H1 (cell line): ENCODE measurements around the gene THG1L. TPM values are rescaled to one million over a fixed set of nuclear protein-coding genes. Genes with fewer than 3 reads are reported as not detected.
"Not testable (repeated sequence)": the region's sequence is repeated elsewhere in the genome, so short reads cannot be mapped to it uniquely, and the experiment has no call there.

Source experiments
- CTCF ChIA-PET: fragments of 300-600 bp; sonication (Branson Sonifier 250); formaldehyde crosslinking; loops from one replicate; lab custom pipeline; 2021; ENCODE audit not compliant: partially characterized antibody; lab: Charles Lee
- POLR2A ChIA-PET: fragments of 300-600 bp; sonication (Branson Sonifier 250); formaldehyde crosslinking; loops from one replicate; lab custom pipeline; 2021; ENCODE audit warnings: inconsistent platforms; ENCODE audit not compliant: partially characterized antibody; lab: Charles Lee
- DNase-seq, 2 experiments: peaks; one replicate each; pipeline versions ENCODE4 v3.0.0 to v3.0.0-alpha.2; 2010 to 2022; ENCODE audit warnings: low spot score in 2 of 2, low read depth in 1 of 2, mixed read lengths in 1 of 2
- FAIRE-seq: peaks from 2 replicates; lab custom pipeline; 2011; peaks lifted over from hg19 to GRCh38; lab: Jason Lieb, UNC
- H2AFZ ChIP-seq: 2 replicates; pipeline ENCODE4 v1.8.1; 2012; ENCODE audit warnings: low read length, inconsistent platforms
- H2AK5ac ChIP-seq: 2 replicates; pipeline ENCODE4 v1.6.1; 2013; ENCODE audit warnings: low read depth, low read length
- H2BK120ac ChIP-seq: replicated peaks from 2 replicates; pipeline ENCODE3; 2013; ENCODE audit warnings: low read depth, low read length, inconsistent platforms
- H2BK12ac ChIP-seq: 2 replicates; pipeline ENCODE4 v1.6.1; 2013; ENCODE audit warnings: low read depth, low read length
- H2BK15ac ChIP-seq: 2 replicates; pipeline ENCODE4 v1.6.1; 2013; ENCODE audit warnings: low read length
- H2BK20ac ChIP-seq: 2 replicates; pipeline ENCODE4 v1.6.1; 2013; ENCODE audit warnings: low read length
- H2BK5ac ChIP-seq: 2 replicates; pipeline ENCODE4 v1.6.1; 2013; ENCODE audit warnings: low read depth, low read length
- H3K14ac ChIP-seq: 2 replicates; pipeline ENCODE4 v1.6.1; 2013; ENCODE audit warnings: inconsistent platforms; ENCODE audit not compliant: insufficient read length
- H3K18ac ChIP-seq: 2 replicates; pipeline ENCODE4 v1.6.1; 2013; ENCODE audit warnings: low read length; ENCODE audit errors: extremely low read depth
- H3K23ac ChIP-seq: 2 replicates; pipeline ENCODE4 v1.6.1; 2013; ENCODE audit warnings: inconsistent platforms; ENCODE audit not compliant: insufficient read length
- H3K23me2 ChIP-seq: 2 replicates; pipeline ENCODE4 v1.6.1; 2013; ENCODE audit warnings: low read depth, low read length
- H3K27ac ChIP-seq: 2 replicates; pipeline ENCODE4 v1.6.1; 2011; ENCODE audit warnings: low read depth, low read length, inconsistent platforms
- H3K27me3 ChIP-seq, 4 experiments: replicated peaks in 1 of 4; 1 replicate in 1 of 4; 2 replicates in 3 of 4; pipeline versions ENCODE4 v1.6.1 to v1.8.1; 2011 to 2013; ENCODE audit warnings: low read length in 3 of 4, mild to moderate bottlenecking in 3 of 4, inconsistent platforms in 2 of 4, mixed read lengths in 2 of 4, moderate library complexity in 1 of 4; ENCODE audit not compliant: control insufficient read depth in 3 of 4, insufficient read depth in 3 of 4; ENCODE audit errors: extremely low read depth in 1 of 4
- H3K36me3 ChIP-seq, 4 experiments: 2 replicates each; pipeline versions ENCODE4 v1.6.1 to v1.8.1; 2011 to 2013; ENCODE audit warnings: mild to moderate bottlenecking in 4 of 4, low read length in 3 of 4, moderate library complexity in 2 of 4, control low read depth in 1 of 4, inconsistent platforms in 1 of 4; ENCODE audit not compliant: insufficient read depth in 4 of 4, control insufficient read depth in 2 of 4
- H3K4ac ChIP-seq: replicated peaks from 2 replicates; pipeline ENCODE3; 2013; ENCODE audit warnings: low read length, low read depth, mixed read lengths, inconsistent platforms; ENCODE audit not compliant: insufficient read length
- H3K4me1 ChIP-seq, 4 experiments: replicated peaks in 1 of 4; 1 replicate in 1 of 4; 2 replicates in 3 of 4; pipeline versions ENCODE4 v1.6.1 to v1.8.1; 2011 to 2013; ENCODE audit warnings: low read length in 3 of 4, inconsistent platforms in 2 of 4, mixed read lengths in 1 of 4; ENCODE audit not compliant: insufficient read depth in 4 of 4, control insufficient read depth in 3 of 4
- H3K4me2 ChIP-seq, 2 experiments: 2 replicates each; pipeline versions ENCODE4 v1.6.1 to v1.8.1; 2011 to 2013; ENCODE audit warnings: low read depth in 2 of 2, low read length in 2 of 2, control low read depth in 1 of 2, inconsistent platforms in 1 of 2, mild to moderate bottlenecking in 1 of 2; ENCODE audit not compliant: insufficient read depth in 1 of 2
- H3K4me3 ChIP-seq, 4 experiments: fragments of 200-600, 300-600 bp in 1 of 4; sonication (generic), shearing (Covaris generic), sonication (Bioruptor Twin) in 1 of 4; 2 replicates each; pipeline versions ENCODE4 v1.5.1 to v1.8.1; 2011 to 2016; ENCODE audit warnings: low read length in 4 of 4, low read depth in 3 of 4, control low read depth in 2 of 4, inconsistent platforms in 2 of 4, mild to moderate bottlenecking in 2 of 4, mixed read lengths in 1 of 4, moderate library complexity in 1 of 4; ENCODE audit not compliant: insufficient read depth in 2 of 4; ENCODE audit errors: extremely low read depth in 1 of 4
- H3K56ac ChIP-seq: replicated peaks from 2 replicates; pipeline ENCODE3; 2013; ENCODE audit warnings: low read depth, mild to moderate bottlenecking, mixed read lengths, low read length, inconsistent platforms; ENCODE audit not compliant: insufficient read length
- H3K79me1 ChIP-seq: 2 replicates; pipeline ENCODE4 v1.6.1; 2013; ENCODE audit warnings: low read depth, low read length, control low read depth
- H3K79me2 ChIP-seq, 2 experiments: 2 replicates each; pipeline versions ENCODE4 v1.6.1 to v1.8.1; 2012 to 2013; ENCODE audit warnings: low read length in 2 of 2, mild to moderate bottlenecking in 2 of 2, inconsistent platforms in 1 of 2; ENCODE audit not compliant: insufficient read depth in 2 of 2, control insufficient read depth in 1 of 2
- H3K9ac ChIP-seq, 4 experiments: replicated peaks in 1 of 4; 1 replicate in 1 of 4; 2 replicates in 3 of 4; pipeline versions ENCODE4 v1.6.1 to v1.8.1; 2011 to 2013; ENCODE audit warnings: low read depth in 3 of 4, low read length in 3 of 4, control low read depth in 2 of 4, mild to moderate bottlenecking in 2 of 4, moderate library complexity in 2 of 4, inconsistent platforms in 1 of 4; ENCODE audit errors: extremely low read depth in 1 of 4
- H3K9me3 ChIP-seq, 2 experiments: 2 replicates each; pipeline versions ENCODE4 v1.6.1 to v1.8.1; 2012 to 2013; ENCODE audit warnings: mild to moderate bottlenecking in 2 of 2, moderate library complexity in 2 of 2, control low read depth in 1 of 2, inconsistent platforms in 1 of 2, low read depth in 1 of 2, low read length in 1 of 2, mixed read lengths in 1 of 2; ENCODE audit not compliant: insufficient read depth in 2 of 2
- H4K20me1 ChIP-seq, 2 experiments: replicated peaks in 1 of 2; 2 replicates each; pipeline versions ENCODE3 to v1.8.1; 2011 to 2013; ENCODE audit warnings: inconsistent platforms in 2 of 2, low read length in 2 of 2, mild to moderate bottlenecking in 1 of 2; ENCODE audit not compliant: insufficient read depth in 2 of 2, control insufficient read depth in 1 of 2
- H4K5ac ChIP-seq: 2 replicates; pipeline ENCODE4 v1.6.1; 2013; ENCODE audit warnings: low read length, low read depth, mixed read lengths, inconsistent platforms; ENCODE audit not compliant: insufficient read length
- H4K8ac ChIP-seq: 2 replicates; pipeline ENCODE4 v1.8.0; 2013; ENCODE audit warnings: mild to moderate bottlenecking, moderate library complexity, low read length, inconsistent platforms; ENCODE audit not compliant: insufficient read depth; ENCODE audit errors: extremely low read depth
- H4K91ac ChIP-seq: replicated peaks from 2 replicates; pipeline ENCODE3; 2013; ENCODE audit warnings: low read length, mixed read lengths, inconsistent platforms; ENCODE audit not compliant: insufficient read length
- WGBS, 2 experiments: shearing (Covaris generic) in 1 of 2; methylation state at CpG; one replicate each; pipeline versions ENCODE4 v1.1.6 to v1.1.7; 2013 to 2015; ENCODE audit warnings: low lambda C conversion rate in 2 of 2, mixed read lengths in 2 of 2, inconsistent platforms in 1 of 2, low coverage in 1 of 2, missing lambda C conversion rate in 1 of 2; ENCODE audit not compliant: insufficient replicate concordance in 2 of 2, insufficient coverage in 1 of 2, insufficient read length in 1 of 2; ENCODE audit errors: extremely low coverage in 1 of 2, missing lambda C conversion rate in 1 of 2; 5-methylcytosine and 5-hydroxymethylcytosine counted together
- polyA plus RNA-seq, 7 experiments: library from polyadenylated mRNA; depleted of rRNA in 3 of 7; stranded (reverse) in 5 of 7; unstranded in 2 of 7; fragments of >200 nt in 5 of 7; fragments of 200-250 nt in 2 of 7; gene quantifications; 1 replicate in 5 of 7; 2 replicates in 1 of 7; 4 replicates in 1 of 7; pipeline versions ENCODE4 v1.2.1 to v1.2.3, GENCODE V29; 2011 to 2013; ENCODE audit warnings: missing spikeins in 2 of 7, mixed read lengths in 2 of 7
- total RNA-seq: library from RNA; stranded (reverse); fragmentation: NEBNext Ultra II Directional; extraction: Animal tissue kit (Norgen Biotek cat#: 25700); gene quantifications from 2 replicates; pipeline ENCODE4 v1.2.1, GENCODE V29; 2021

The THG1L gene
- total and polyA plus RNA-seq, 2 of the 8 experiments (the other 6 are each of a cell fraction or from before 2014, with no cell fraction given), result 8.1 to 12.4 TPM

DNA sequence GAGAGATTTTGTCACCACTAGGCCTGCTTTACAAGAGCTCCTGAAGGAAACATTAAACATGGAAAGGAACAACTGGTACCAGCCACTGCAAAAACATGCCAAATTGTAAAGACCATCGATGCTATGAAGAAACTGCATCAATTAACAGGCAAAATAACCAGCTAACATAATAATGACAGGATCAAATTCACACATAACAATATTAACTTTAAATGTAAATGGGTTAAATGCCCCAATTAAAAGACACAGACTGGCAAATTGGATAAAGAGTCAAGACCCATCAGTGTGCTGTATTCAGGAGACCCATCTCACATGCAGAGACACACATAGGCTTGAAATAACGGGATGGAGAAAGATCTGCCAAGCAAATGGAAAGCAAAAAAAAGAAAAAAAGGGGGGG is 8.3 kb upstream of the THG1L start:
- H3K79me2 ChIP-seq, H3K4ac ChIP-seq, H3K23ac ChIP-seq, H4K8ac ChIP-seq, H4K20me1 ChIP-seq, H2BK15ac ChIP-seq, H3K9me3 ChIP-seq, H3K4me1 ChIP-seq, H2BK5ac ChIP-seq, H2BK20ac ChIP-seq, H4K91ac ChIP-seq, H3K36me3 ChIP-seq, H2BK12ac ChIP-seq, H2AFZ ChIP-seq, H3K4me2 ChIP-seq, H2BK120ac ChIP-seq, H3K27me3 ChIP-seq, CTCF ChIA-PET, H3K27ac ChIP-seq, FAIRE-seq, H4K5ac ChIP-seq, DNase-seq, H3K79me1 ChIP-seq, H3K56ac ChIP-seq, H3K23me2 ChIP-seq, H3K4me3 ChIP-seq, H3K14ac ChIP-seq, H2AK5ac ChIP-seq, H3K18ac ChIP-seq, H3K9ac ChIP-seq: not testable (repeated sequence)
- POLR2A ChIA-PET, result interaction anchor here (1.2 kb wide), 1 partner anchor 9 kb away, joined by 4 read pairs; the partner anchor contains the start of gene THG1L
- WGBS, 2 experiments, result 94% methylated on average over 2 of the region's 2 CpGs; no CpG with 5 or more reads in 1 of the 2 experiments

DNA sequence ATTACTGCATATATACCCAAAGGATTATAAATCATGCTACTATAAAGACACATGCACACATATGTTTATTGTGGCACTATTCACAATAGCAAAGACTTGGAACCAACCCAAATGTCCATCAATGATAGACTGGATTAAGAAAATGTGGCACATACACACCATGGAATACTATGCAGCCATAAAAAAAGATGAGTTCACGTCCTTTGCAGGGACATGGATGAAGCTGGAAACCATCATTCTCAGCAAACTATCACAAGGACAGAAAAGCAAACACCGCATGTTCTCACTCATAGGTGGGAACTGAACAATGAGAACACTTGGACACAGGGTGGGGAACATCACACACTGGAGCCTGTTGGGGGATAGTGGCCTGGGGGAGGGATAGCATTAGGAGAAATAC is 4.6 kb upstream of the THG1L start:
- H4K8ac ChIP-seq, H3K4me1 ChIP-seq, H2BK120ac ChIP-seq, H3K23ac ChIP-seq, H2AFZ ChIP-seq, H3K4ac ChIP-seq, H4K5ac ChIP-seq, FAIRE-seq, H2BK20ac ChIP-seq, H3K4me3 ChIP-seq, H3K14ac ChIP-seq, H3K79me1 ChIP-seq, H3K9me3 ChIP-seq, H3K9ac ChIP-seq, POLR2A ChIA-PET, H3K27ac ChIP-seq, H3K79me2 ChIP-seq, DNase-seq, H3K27me3 ChIP-seq, H4K20me1 ChIP-seq, H3K23me2 ChIP-seq, H3K36me3 ChIP-seq, H3K56ac ChIP-seq, H3K18ac ChIP-seq, H2BK5ac ChIP-seq, H4K91ac ChIP-seq, H2AK5ac ChIP-seq, H2BK12ac ChIP-seq, CTCF ChIA-PET, H2BK15ac ChIP-seq, H3K4me2 ChIP-seq: not testable (repeated sequence)
- WGBS, 2 experiments, result 89% methylated on average over 2 of the region's 2 CpGs; no CpG with 5 or more reads in 1 of the 2 experiments
